22Rv1 (cell line): Measurements from ENCODE around the gene NOS3.

Experiments used
- CTCF ChIP-seq: fragments of 450-650 bp; IDR thresholded peaks from 2 replicates; pipeline ENCODE4 v1.5.1; 2017; ENCODE audit warnings: mild to moderate bottlenecking
- ZFX ChIP-seq: fragments of 450-650 bp; IDR thresholded peaks from 2 replicates; pipeline ENCODE4 v1.6.1; 2017; ENCODE audit warnings: antibody characterized with exemption, borderline replicate concordance

GRCh38 chr7:151005566-151005965 lies 14.7 kb downstream of the NOS3 start:
- TF ChIP-seq CTCF: no peak
- no peak for TF ChIP-seq ZFX
